HG02588 (cell line): ENCODE results near the gene GNB1.

ENCODE experiments used
- ATAC-seq: cut with Tn5 transposase; IDR thresholded peaks from one replicate; pipeline ENCODE4 v1.9.1; 2021; ENCODE audit warnings: mild to moderate bottlenecking, moderate library complexity; ENCODE audit not compliant: unreplicated experiment

The GNB1 gene

GRCh38 chr1:1768249-1768992, 122.5 kb downstream of the GNB1 start:
- no peak for ATAC-seq

- ATAC-seq: no peak
These were observed 125.9 kb downstream of the GNB1 start for GRCh38 chr1:1764876-1765470.

DNA sequence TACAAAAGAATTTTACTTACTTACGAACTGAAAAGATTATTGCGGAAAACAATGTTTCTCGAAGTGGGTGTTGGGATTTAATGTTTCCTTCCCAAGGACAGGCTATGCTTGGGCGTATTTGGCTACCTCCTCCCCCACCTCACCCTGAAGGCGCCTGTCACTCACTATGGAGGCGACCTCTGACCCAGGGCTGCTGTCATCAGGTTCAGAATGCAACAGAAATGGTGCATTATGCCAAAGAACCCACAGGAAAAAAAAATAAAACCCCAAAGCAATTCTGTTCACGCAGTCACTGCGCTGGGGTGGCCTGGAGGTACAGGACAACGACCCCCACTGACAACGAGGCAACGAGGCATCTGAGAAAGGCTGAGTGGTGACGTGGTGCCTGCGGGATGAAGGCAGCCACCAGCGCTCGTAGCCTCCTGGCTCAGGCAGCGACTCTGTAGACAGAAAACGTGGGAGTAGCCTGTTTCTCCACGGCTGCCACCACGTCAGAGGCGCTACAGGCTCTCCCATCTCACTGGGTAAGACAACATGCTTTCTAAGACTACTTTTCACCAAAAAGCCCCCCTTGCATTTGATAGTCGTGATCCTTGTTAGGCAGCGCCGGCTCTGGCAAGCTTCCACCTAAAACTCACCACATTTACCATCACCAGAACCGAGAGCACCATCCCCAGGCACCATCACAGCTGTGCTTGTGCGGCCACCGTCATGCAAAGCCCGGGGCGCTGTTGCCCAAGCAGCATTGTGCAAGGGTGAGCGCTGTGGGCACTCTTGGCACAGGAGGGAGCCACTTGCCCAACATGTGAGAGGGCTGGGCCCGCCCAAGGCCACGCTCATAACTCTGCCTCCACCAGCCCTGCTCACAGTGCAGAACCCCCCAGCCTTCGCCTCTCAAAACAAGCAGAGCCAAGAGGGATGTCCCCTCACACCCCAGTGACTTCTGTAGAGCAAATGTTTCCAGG, 126.9 kb downstream of the GNB1 start:
- no peak for ATAC-seq

- no peak for ATAC-seq
These were observed 129.1 kb downstream of the GNB1 start for GRCh38 chr1:1761504-1762376.

- ATAC-seq: no peak
These were observed 130.2 kb downstream of the GNB1 start for GRCh38 chr1:1760715-1761114.

- ATAC-seq: no peak
These were observed 130.6 kb downstream of the GNB1 start for GRCh38 chr1:1760345-1760650.

- no peak for ATAC-seq
These were observed 131.2 kb downstream of the GNB1 start for GRCh38 chr1:1759456-1760344.

GRCh38 chr1:1758692-1759455, 132.0 kb downstream of the GNB1 start:
- no peak for ATAC-seq

DNA sequence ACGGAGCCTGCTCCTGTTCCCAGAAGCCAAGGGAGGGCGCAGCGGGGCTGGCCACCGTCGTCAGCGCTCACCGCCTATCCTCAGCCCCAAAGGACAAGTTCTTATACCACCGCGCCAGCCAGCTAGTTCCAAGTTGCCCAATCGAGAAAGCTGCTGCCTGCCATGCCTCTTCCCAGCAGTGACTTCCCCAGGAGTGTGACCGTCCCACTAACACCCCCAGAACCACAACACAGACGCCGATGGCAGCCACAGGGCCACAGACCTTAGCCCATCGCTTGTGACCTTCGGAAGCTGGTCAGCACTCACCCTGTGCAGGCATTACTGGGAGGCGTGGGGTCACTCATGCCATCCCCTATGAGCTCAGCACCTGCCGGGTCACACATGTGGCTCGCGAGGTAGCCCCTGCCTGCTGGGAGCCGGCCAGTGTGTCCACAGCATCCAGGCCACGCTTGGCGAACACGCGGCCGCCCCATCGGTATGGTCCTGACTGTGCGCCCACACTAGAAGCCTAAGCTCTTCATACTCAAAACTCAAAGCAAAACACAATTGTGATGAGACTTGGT, 132.7 kb downstream of the GNB1 start:
- ATAC-seq: no peak

GRCh38 chr1:1757422-1758058, 133.3 kb downstream of the GNB1 start:
- no peak for ATAC-seq

- ATAC-seq: no peak
These were observed 134.0 kb downstream of the GNB1 start for GRCh38 chr1:1756661-1757421.

GRCh38 chr1:1755852-1756251, 135.0 kb downstream of the GNB1 start:
- no peak for ATAC-seq

DNA sequence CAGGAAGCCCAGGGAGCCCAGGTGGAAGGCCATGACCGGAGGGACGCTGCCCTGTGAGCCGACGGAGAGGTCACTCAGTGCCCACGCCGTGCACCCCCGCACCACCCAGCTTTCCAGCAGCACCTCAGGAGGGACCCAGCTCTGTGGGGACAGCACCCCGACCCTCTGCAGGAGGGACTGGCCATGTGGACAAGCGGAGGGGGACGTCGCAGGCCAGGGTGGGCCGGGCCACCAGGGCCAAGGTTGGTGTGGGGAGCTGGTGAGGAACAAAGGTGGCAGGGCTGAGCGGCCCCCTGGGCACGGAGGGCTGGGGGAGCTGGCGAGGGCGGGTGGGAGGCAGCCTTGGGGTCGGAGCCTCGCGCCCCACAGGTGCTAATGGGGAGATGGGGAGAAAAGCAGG, 135.5 kb downstream of the GNB1 start:
- ATAC-seq: no peak

DNA sequence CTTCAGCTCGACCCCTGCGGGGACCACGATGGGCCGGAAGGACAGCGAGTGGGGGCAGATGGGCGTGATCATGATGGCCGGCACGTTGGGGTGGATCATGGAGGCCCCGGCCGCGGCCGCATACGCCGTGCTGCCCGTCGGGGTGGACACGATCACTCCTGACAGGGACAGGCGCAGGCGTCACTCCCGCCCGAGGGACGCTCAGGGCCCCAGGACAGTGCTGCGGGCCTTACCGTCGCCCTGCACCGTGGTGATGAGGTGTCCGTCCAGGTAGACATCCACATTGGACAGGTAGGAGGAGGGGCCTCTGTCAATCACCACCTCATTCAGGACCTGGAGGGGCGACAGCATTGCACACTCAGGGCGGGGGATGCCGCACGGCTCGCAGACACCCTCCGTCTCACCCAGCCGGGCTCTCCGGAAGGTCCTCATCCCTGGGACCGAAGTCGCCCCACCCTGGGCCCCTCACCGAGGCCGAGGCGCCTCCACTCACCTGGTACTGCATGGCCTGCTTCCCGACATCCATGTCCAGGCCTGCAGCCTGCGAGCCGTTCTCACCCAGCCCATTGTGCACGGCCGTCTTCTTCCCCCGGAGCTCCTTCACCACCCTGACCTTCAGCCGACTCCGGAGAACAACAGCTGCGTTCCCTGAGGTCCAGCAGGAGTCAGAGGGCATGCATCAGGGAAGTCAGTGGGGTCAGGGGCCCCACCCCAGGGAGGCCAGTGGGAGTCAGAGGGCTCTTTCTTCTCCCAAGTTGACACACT, 136.7 kb downstream of the GNB1 start:
- ATAC-seq: no peak

GRCh38 chr1:1753607-1754005, 137.3 kb downstream of the GNB1 start:
- ATAC-seq: no peak

DNA sequence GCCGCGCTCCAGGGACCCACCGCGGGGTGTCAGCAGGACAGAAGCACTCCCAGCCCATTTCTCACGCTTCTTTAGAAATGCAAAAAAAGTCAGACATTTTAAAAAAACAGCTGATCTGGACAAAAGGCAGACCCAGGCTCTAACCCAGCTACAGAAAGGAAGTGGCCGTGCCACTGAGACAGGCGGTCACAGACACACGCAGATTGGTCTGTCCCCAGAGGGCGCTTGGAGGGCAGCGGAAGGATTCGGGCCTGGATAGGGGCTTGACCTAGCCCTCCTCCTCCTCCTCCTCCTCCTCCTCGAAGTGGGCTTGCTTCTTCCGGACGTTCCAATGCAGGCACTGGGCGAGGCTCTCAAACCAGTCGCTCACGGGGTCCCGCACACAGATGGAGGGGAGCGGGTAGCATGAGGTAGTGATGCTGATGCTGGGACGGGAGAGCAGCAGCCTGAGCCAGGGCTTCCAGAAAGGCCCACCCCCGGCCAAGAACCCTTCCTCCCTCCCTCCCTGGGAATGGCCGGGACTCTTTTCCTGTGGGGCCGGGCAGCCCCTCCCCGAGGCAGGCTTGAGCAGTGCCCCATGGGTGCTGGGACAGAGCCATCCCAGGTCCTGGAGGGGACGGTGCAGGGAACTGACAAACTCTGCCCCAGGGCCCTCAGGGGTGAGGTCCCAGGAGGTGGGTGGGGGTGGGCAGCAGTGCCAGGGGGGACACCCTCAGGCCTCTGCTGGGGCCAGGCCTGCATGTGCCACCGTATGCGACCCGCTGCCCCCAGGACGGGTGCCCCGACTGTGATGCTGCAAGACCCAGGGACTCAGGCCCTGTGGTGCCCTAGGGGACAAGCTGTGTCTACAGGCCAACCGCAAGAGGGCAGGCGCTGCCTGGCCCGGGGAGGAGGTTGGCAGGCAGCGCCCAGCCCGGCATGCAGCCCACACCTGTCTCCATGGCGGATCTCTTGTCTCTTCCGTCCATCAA, 138.0 kb downstream of the GNB1 start:
- no peak for ATAC-seq
